T-helper 17 cell (primary cell): Measurements from ENCODE around the gene ZHX3. TPM values are rescaled to one million over a fixed set of nuclear protein-coding genes. Genes with fewer than 3 reads are reported as not detected.

Source experiments
- ATAC-seq: fragments of 150-1000 bp; cut with Tn5 transposase; 2 replicates; pipeline ENCODE4 v1.10.0; 2021; ENCODE audit warnings: mild to moderate bottlenecking, moderate library complexity
- DNase-seq, 3 donors: peaks; one replicate each; pipeline versions ENCODE4 v3.0.0 to v3.0.0-alpha.2; 2020 to 2021
- H3K9me3 ChIP-seq: one replicate; pipeline ENCODE4 v1.7.0; 2013; ENCODE audit warnings: low read length, mild to moderate bottlenecking; ENCODE audit not compliant: control insufficient read depth, poor library complexity, severe bottlenecking
- H3K27ac Mint-ChIP-seq: one replicate; pipeline ENCODE4 v1.8.0; 2022; ENCODE audit warnings: mild to moderate bottlenecking, moderate library complexity, mixed read lengths
- H3K27me3 Mint-ChIP-seq: one replicate; pipeline ENCODE4 v1.8.0; 2022; ENCODE audit warnings: mixed read lengths
- H3K36me3 Mint-ChIP-seq: one replicate; pipeline ENCODE4 v1.8.0; 2022; ENCODE audit warnings: low read depth, mixed read lengths
- H3K4me1 Mint-ChIP-seq: one replicate; pipeline ENCODE4 v1.8.0; 2022; ENCODE audit warnings: mild to moderate bottlenecking, mixed read lengths
- H3K4me3 Mint-ChIP-seq: one replicate; pipeline ENCODE4 v1.8.0; 2022; ENCODE audit warnings: mild to moderate bottlenecking, moderate library complexity, mixed read lengths
- total RNA-seq, 4 donors: library from RNA in 2 of 4; stranded (reverse) in 2 of 4; gene quantifications; one replicate each; pipeline ENCODE4 v1.2.3 and lab custom pipeline; 2022 to 2026

Gene ZHX3
- total RNA-seq, 2 donors from 2014 or later = 4.1 to 4.9 TPM

DNA sequence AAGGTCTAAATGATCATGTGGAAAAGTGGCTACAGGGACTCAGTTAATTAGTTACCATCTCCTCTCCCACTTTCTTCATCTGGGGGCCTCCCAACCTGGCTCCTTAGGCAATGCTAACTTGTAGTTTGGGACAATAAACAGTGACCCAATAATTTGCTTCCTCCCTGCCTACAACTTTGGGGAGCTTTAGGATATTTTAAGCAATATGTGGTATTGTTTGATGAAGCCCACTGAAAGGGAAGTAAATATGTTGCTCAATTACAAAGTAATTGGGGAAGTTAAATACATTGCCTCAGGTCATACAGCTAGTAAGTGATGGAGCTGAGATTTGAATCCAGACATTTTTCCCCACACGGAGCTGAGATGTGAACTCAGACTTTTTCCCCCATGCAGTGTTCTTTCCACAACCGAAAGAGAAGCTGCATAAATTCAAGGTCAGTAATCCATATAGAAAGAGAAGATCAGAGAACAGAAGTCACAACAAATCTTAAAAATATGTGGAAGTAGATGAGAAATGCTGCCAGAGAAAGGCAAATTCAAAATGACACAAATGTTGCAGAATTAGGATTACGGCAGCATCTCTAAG, 26.6 kb downstream of the ZHX3 start:
- H3K36me3 Mint-ChIP-seq = no peaks in the 10 kb centered on the region
- no peaks in the 10 kb centered on the region for H3K4me1 Mint-ChIP-seq
- DNase-seq (no peak), ATAC-seq (no peak)
- H3K4me3 Mint-ChIP-seq = no peak overlapping the region
- no peaks in the 10 kb centered on the region for H3K27me3 Mint-ChIP-seq
- H3K9me3 ChIP-seq = no peaks in the 10 kb centered on the region
- no peak overlapping the region for H3K27ac Mint-ChIP-seq

DNA sequence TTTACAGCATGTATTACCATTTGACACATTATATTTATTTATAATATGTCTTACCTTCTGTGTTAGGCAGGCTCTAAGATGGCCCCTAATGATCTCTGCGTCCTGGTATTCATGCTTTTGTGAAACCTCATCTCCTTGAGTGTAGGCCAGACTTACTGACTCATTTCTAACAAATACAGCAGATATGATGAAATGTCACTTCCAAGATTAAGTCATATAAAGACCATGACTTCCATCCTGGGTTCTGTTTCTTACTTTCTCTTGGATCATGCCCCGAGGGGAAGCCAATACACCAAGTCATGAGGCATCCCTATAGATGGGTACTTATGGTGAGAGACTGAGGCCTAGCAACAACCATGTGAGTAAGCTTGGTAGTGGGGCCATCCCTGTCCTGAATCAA, 30.2 kb downstream of the ZHX3 start:
- Mint-ChIP-seq H3K27ac (no peak overlapping the region), H3K4me3 (no peak overlapping the region), H3K27me3 (no peaks in the 10 kb centered on the region), H3K4me1 (no peaks in the 10 kb centered on the region), H3K36me3 (no peaks in the 10 kb centered on the region)
- no peak for DNase-seq
- H3K9me3 ChIP-seq = no peaks in the 10 kb centered on the region
- no peak for ATAC-seq

DNA sequence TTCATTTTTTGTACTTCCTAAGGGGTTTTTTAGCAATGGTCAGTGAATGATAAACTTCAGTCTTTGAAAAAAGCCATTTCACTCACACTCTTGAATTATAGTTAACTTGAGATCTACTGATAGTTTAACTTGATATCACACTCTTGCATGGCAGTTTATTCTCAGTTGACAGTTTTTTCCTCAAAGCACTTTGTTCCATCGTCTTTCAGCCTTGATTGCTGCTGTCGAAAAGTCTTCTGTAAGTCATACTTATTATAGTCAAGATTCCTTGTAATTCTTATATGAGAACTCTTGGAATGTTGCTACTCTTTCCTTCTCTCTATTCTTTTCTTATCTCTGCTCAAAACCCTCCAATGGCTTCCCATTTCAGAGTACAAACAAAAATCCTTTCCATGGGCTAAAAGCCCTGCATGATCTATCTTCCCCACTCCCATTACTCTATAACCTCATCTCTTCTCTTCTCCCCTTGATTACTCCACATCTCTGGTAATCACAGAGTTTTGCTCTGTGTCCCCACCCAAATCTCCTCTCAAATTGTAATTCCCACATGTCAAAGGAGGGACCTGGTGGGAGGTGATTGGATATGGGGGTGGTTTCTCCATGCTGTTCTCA, 31.2 kb downstream of the ZHX3 start:
- no peaks in the 10 kb centered on the region for H3K9me3 ChIP-seq
- no peak for DNase-seq
- Mint-ChIP-seq H3K36me3 (no peaks in the 10 kb centered on the region), H3K27me3 (no peaks in the 10 kb centered on the region), H3K4me1 (peaks cover 3% of the 10 kb centered on the region), H3K27ac (no peak overlapping the region), H3K4me3 (no peak overlapping the region)
- no peak for ATAC-seq

DNA sequence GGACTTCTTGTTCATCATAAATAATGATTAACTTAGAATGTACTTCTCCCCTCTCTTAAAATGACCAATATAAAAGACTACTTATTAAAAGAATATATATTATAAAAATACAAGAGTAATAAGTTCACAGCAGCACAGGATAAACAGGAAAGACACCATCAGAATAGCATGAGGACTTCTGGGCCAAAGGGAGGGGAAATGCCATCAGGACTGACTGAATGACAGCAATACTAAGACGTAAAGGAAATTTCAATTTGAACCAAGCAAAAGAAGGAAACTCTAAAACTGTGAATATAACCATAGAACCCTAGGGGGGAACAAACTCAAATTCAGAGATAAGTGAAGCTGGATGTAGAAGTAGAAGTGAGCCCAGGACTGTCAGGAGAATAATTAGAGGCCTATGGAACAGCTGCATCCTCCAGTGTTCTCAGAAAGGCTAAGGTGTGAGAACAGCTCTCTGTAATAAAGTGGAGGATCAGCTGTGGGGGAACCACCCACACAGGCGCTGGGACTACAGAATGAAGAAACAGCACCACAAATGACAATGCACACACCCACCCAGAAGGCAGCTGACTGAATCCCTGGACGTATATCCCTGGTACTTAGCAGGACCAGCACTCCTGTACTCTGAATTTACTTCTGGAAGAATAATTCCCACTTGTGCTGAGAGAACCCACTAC, 37.8 kb downstream of the ZHX3 start:
- H3K4me3 Mint-ChIP-seq = no peak overlapping the region
- no peaks in the 10 kb centered on the region for H3K27me3 Mint-ChIP-seq
- H3K9me3 ChIP-seq = no peaks in the 10 kb centered on the region
- no peaks in the 10 kb centered on the region for H3K36me3 Mint-ChIP-seq
- ATAC-seq (no peak), DNase-seq (no peak)
- peaks cover 3% of the 10 kb centered on the region for H3K4me1 Mint-ChIP-seq
- no peak overlapping the region for H3K27ac Mint-ChIP-seq

DNA sequence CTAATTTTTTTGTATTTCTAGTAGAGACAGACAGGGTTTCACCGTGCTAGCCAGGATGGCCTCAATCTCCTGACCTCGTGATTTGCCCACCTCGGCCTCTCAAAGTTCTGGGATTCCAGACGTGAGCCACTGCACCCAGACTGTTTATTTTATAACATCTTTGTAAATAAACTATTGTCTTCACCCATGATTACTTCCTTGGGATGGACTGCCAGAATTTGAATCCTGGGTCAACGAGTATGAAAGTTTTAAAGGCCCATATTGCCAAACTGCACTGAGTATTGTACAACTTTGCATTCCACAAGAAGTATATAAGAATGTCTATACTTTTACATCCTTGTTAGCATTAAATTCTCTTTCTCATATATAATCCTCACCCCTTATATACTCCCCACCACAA, 38.6 kb downstream of the ZHX3 start:
- Mint-ChIP-seq H3K27ac (no peak overlapping the region), H3K4me1 (peaks cover 5% of the 10 kb centered on the region), H3K27me3 (no peaks in the 10 kb centered on the region), H3K36me3 (no peaks in the 10 kb centered on the region), H3K4me3 (no peak overlapping the region)
- DNase-seq (no peak), ATAC-seq (no peak)
- no peaks in the 10 kb centered on the region for H3K9me3 ChIP-seq

DNA sequence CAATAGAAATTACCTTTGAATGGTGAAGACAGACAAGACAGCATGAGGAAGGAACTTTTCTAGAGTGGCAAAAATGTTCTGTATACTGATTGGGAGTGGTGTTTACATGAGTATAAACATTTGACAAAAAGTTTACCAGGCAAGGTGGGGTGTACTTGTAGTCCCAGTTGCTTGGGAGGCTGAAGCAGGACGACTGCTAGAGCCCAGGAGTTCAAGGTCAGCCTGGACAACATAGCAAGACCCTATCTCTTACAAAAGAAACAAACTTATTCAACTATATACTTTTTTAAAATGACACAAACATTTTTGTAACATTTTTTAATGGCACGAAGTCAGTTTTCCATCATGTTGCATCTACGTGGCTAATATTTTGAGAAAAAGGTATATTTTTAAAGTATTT, 40.5 kb downstream of the ZHX3 start:
- DNase-seq (no peak), ATAC-seq (no peak)
- Mint-ChIP-seq H3K4me1 (peaks cover 5% of the 10 kb centered on the region), H3K27me3 (no peaks in the 10 kb centered on the region), H3K27ac (no peak overlapping the region), H3K4me3 (no peak overlapping the region), H3K36me3 (peaks cover 2% of the 10 kb centered on the region)
- H3K9me3 ChIP-seq = no peaks in the 10 kb centered on the region

DNA sequence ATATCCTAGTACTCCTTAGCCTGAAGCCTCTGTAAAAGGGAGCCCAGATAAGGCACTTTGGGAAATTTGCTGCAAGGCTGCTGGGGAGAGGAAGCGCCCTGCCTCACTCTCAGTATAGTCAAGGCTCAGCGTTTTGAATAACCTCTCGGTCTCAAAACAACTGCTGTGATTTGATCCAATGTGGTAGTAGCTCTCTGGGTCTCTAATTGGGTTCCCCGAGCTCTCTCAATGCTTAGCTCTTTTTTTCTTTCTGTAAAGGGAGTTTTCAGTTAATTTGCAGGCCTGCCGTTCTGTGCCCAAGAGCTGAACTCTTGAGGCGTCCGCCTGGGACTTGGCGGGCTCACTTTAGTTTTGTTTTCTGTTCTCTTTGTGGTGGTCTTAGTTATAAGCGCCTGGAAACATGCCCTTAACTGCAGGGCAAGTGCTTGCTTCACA, 41.2 kb downstream of the ZHX3 start:
- Mint-ChIP-seq H3K36me3 (peaks cover 2% of the 10 kb centered on the region), H3K4me1 (peaks cover 2% of the 10 kb centered on the region), H3K27ac (no peak overlapping the region), H3K4me3 (no peak overlapping the region), H3K27me3 (no peaks in the 10 kb centered on the region)
- ATAC-seq = no peak
- no peak for DNase-seq
- H3K9me3 ChIP-seq = no peaks in the 10 kb centered on the region

DNA sequence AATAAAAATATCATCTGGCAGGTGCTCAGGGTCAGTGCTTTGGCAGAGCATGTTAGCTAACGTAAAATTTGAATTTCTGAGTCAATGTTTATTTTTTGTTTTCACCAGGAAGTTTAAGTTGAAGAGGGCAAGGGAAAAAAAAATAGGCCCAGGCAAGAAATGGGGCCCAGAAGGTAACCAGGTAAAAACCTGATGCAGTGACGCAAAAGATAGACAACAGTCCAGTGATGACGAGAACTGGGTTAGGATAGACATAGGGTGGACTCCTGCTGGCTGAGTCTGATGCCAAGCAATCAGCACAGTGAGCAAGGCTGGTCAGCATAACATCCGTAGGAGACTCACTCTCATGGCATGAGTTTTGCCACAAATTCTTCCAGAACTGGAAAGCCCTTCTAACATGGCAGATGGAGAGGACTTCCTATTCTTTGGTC, 42.2 kb downstream of the ZHX3 start:
- DNase-seq (no peak), ATAC-seq (no peak)
- H3K9me3 ChIP-seq = no peaks in the 10 kb centered on the region
- Mint-ChIP-seq H3K36me3 (peaks cover 2% of the 10 kb centered on the region), H3K27me3 (no peaks in the 10 kb centered on the region), H3K4me3 (no peak overlapping the region), H3K27ac (no peak overlapping the region), H3K4me1 (peaks cover 2% of the 10 kb centered on the region)

DNA sequence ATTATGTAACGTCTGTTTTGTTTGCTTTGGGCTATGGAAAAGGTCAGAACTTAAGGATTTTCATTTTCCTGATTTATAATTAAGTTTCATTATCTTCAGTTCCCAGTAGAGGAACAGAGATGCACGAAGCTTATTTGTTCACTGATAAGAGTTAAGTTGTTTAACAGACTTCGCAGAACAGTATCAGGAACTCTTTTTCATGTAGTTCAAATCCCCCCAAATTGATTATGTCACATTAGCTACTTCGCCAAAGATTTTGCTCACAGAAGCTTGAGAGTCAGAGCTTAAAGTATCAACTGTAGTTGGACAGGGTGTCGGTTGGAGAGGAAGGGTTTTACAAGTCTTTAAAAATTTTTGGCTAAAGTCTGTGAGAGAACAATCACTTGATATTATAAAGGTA, 43.4 kb downstream of the ZHX3 start:
- Mint-ChIP-seq H3K36me3 (peaks cover 2% of the 10 kb centered on the region), H3K27ac (no peak overlapping the region), H3K4me1 (peaks cover 2% of the 10 kb centered on the region), H3K27me3 (no peaks in the 10 kb centered on the region), H3K4me3 (no peak overlapping the region)
- no peak for DNase-seq
- no peaks in the 10 kb centered on the region for H3K9me3 ChIP-seq
- no peak for ATAC-seq

DNA sequence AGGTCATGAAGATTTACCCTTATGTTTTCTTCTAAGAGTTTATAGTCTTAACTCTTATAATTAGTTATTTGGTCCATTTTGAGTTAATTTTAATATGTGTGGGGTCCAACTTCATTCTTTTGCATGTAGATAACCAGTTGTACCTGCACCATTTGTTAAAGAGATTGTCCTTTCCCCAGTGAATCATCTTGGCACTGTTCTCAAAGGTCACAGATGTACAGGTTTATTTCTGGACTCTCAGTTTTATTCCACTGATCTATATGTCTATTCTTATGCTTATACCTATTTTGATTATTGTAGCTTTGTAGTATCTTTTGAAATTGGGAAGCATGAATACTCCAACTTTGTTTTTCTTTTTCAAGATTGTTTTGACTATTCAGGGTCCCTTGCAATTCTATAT, 44.1 kb downstream of the ZHX3 start:
- Mint-ChIP-seq H3K27me3 (no peaks in the 10 kb centered on the region), H3K4me1 (peaks cover 3% of the 10 kb centered on the region), H3K36me3 (peaks cover 2% of the 10 kb centered on the region), H3K4me3 (no peak overlapping the region), H3K27ac (no peak overlapping the region)
- no peaks in the 10 kb centered on the region for H3K9me3 ChIP-seq
- DNase-seq (no peak), ATAC-seq (no peak)

DNA sequence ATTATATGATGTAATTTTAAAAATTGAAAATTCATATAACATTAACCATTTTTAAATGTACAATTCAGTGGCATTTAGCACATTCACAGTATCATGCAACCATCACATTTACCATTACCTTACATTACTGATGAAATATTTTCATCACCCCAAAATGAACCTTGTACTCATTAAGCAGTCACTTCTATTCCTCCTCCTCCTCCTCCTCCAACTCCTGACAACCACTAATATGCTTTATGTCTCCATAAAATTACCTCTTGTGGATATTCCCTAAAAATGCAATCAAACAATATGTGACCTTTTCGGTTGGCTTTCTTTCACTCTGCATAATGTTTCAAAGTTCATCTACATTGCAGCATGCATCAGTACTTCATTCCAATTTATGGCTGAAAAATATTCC, 45.2 kb downstream of the ZHX3 start:
- no peak overlapping the region for H3K4me3 Mint-ChIP-seq
- H3K27me3 Mint-ChIP-seq = no peaks in the 10 kb centered on the region
- no peak overlapping the region for H3K27ac Mint-ChIP-seq

DNA sequence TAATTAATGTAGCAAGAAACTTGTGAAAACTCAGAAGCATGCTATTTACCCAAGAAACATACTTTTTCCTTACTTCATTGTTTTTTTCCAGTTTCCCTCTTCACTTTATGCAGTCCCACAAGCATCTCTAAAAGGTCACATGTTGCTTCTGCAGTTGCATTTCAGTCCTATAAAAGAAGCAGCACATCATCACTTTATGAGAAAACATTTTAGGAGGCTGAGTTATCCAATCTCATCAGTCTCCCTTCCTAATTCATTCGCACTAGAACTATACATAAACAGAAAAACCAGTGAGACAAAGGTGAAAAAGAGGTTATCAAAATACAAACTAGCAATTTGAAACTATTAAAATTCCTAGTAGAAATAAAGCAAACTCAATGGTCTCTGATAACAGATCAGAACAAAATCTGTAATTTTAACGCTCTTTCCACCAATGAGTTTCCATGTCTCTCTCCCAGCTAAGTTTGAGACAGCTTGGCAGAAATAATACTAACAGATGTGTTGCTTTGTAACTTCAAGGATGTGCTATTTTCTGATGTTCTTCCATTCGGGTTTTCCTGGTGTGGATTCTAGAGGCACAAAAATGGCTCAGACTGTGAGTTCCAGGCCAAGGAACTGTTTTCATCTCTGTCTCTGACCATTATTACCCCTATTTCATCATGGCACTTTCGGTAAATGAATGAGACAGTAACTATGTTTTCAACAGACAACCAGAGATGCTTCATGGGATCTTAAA, 48.4 kb downstream of the ZHX3 start:
- peaks cover 6% of the 10 kb centered on the region for H3K36me3 Mint-ChIP-seq
- ATAC-seq = no peak

More for the DNA sequence above, 45.2 kb downstream of the ZHX3 start:
- ATAC-seq (no peak), DNase-seq (no peak)
- Mint-ChIP-seq H3K4me1 (peaks cover 3% of the 10 kb centered on the region), H3K36me3 (peaks cover 4% of the 10 kb centered on the region)
- no peaks in the 10 kb centered on the region for H3K9me3 ChIP-seq

DNA sequence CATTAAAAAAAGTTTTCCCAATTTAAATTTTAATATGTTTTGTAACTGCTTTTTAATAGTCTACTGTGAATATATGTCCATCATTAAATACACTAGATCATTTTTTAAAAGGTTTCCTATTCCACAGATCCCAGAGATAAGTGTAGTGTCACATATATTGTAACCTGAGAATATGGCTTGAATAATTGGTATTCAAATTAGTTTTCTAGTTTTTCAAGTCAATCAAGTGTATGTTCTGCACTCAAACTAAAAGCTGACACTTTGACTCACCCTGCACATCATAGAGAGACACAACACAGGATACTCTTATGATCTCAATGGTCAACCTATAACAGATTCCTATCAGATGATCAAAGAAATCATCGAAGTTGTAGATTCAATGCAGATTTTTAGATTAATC, 49.1 kb downstream of the ZHX3 start:
- peaks cover 6% of the 10 kb centered on the region for H3K36me3 Mint-ChIP-seq
- H3K27ac Mint-ChIP-seq = no peak overlapping the region
- no peak for ATAC-seq
- DNase-seq = no peak
- H3K4me1 Mint-ChIP-seq = peaks cover 2% of the 10 kb centered on the region
- no peak overlapping the region for H3K4me3 Mint-ChIP-seq
- H3K27me3 Mint-ChIP-seq = no peaks in the 10 kb centered on the region
- H3K9me3 ChIP-seq = no peaks in the 10 kb centered on the region

More for the DNA sequence above, 48.4 kb downstream of the ZHX3 start:
- H3K4me1 Mint-ChIP-seq = peaks cover 2% of the 10 kb centered on the region
- no peak for DNase-seq
- no peak overlapping the region for H3K4me3 Mint-ChIP-seq
- H3K9me3 ChIP-seq = no peaks in the 10 kb centered on the region
- H3K27ac Mint-ChIP-seq = no peak overlapping the region
- no peaks in the 10 kb centered on the region for H3K27me3 Mint-ChIP-seq
